Keratinocyte (primary cell): ENCODE data around the gene ZFPL1. TPM values are rescaled to one million over a fixed set of nuclear protein-coding genes. Genes with fewer than 3 reads are reported as not detected.

ENCODE experiments used
- DNase-seq: peaks from one replicate; pipeline ENCODE4 v3.0.0-alpha.2; 2011; ENCODE audit warnings: low read depth, missing footprints, low spot score
- FAIRE-seq: peaks from 2 replicates; lab custom pipeline; 2011; peaks lifted over from hg19 to GRCh38; lab: Jason Lieb, UNC
- H2AFZ ChIP-seq: 2 replicates; pipeline ENCODE4 v1.6.0; 2012; ENCODE audit warnings: low read length, control low read depth, inconsistent platforms; ENCODE audit not compliant: control insufficient read depth
- H3K27ac ChIP-seq: 2 replicates; pipeline ENCODE4 v1.5.1; 2011; ENCODE audit warnings: low read length; ENCODE audit not compliant: control insufficient read depth, insufficient read depth
- H3K27me3 ChIP-seq: 3 replicates; pipeline ENCODE4 v1.6.0; 2011; ENCODE audit warnings: low read length; ENCODE audit not compliant: control insufficient read depth, insufficient read depth; ENCODE audit errors: extremely low read depth
- H3K36me3 ChIP-seq, 2 experiments: 2 replicates in 1 of 2; 3 replicates in 1 of 2; pipeline ENCODE4 v1.5.1; 2011; ENCODE audit warnings: low read length in 2 of 2, mild to moderate bottlenecking in 1 of 2; ENCODE audit not compliant: control insufficient read depth in 2 of 2, insufficient read depth in 2 of 2; ENCODE audit errors: extremely low read depth in 1 of 2
- H3K4me1 ChIP-seq: 3 replicates; pipeline ENCODE4 v1.5.1; 2011; ENCODE audit warnings: low read length; ENCODE audit not compliant: control insufficient read depth, insufficient read depth; ENCODE audit errors: extremely low read depth
- H3K4me2 ChIP-seq: 3 replicates; pipeline ENCODE4 v1.6.0; 2011; ENCODE audit warnings: low read depth, low read length; ENCODE audit not compliant: control insufficient read depth, insufficient read depth; ENCODE audit errors: extremely low read depth
- H3K4me3 ChIP-seq, 3 experiments: fragments of 200-600 bp in 1 of 3; sonication (generic) in 1 of 3; 2 replicates in 2 of 3; 3 replicates in 1 of 3; pipeline ENCODE4 v1.5.1; 2011 to 2016; ENCODE audit warnings: low read length in 3 of 3, mild to moderate bottlenecking in 3 of 3, control low read depth in 2 of 3, inconsistent platforms in 1 of 3, low read depth in 1 of 3, mixed read lengths in 1 of 3, mixed run types in 1 of 3, moderate library complexity in 1 of 3; ENCODE audit not compliant: control insufficient read depth in 2 of 3, insufficient read depth in 2 of 3; ENCODE audit errors: extremely low read depth in 1 of 3
- H3K79me2 ChIP-seq: 2 replicates; pipeline ENCODE4 v1.6.0; 2012; ENCODE audit warnings: low read length; ENCODE audit not compliant: control insufficient read depth, insufficient read depth
- H3K9ac ChIP-seq: 3 replicates; pipeline ENCODE4 v1.6.0; 2011; ENCODE audit warnings: low read length; ENCODE audit not compliant: control insufficient read depth, insufficient read depth; ENCODE audit errors: extremely low read depth
- H3K9me1 ChIP-seq: 3 replicates; pipeline ENCODE4 v1.6.0; 2011; ENCODE audit warnings: low read length; ENCODE audit not compliant: control insufficient read depth, insufficient read depth; ENCODE audit errors: extremely low read depth
- H3K9me3 ChIP-seq: 2 replicates; pipeline ENCODE4 v1.5.1; 2012; ENCODE audit warnings: low read depth, low read length; ENCODE audit not compliant: control insufficient read depth
- H4K20me1 ChIP-seq: 3 replicates; pipeline ENCODE4 v1.6.0; 2011; ENCODE audit warnings: low read length; ENCODE audit not compliant: control insufficient read depth, insufficient read depth; ENCODE audit errors: extremely low read depth
- CTCF ChIP-seq, 3 experiments: IDR thresholded peaks in 1 of 3; conservative IDR thresholded peaks in 1 of 3; optimal IDR thresholded peaks in 1 of 3; 2 replicates in 2 of 3; 3 replicates in 1 of 3; pipeline versions ENCODE3 to v1.5.1; 2011; ENCODE audit warnings: low read length in 3 of 3, mild to moderate bottlenecking in 3 of 3, moderate library complexity in 2 of 3, control low read depth in 1 of 3, inconsistent platforms in 1 of 3; ENCODE audit not compliant: insufficient read depth in 2 of 3; ENCODE audit errors: extremely low read depth in 1 of 3
- EZH2 ChIP-seq: IDR thresholded peaks from one replicate; pipeline ENCODE4 v1.6.1; 2012; ENCODE audit warnings: inconsistent platforms, mild to moderate bottlenecking, low read length, moderate library complexity
- dilution Hi-C: fragments of 300-500 bp; cut with MboI; formaldehyde crosslinking; loops from one replicate; pipeline ENCODE4 v1.7.0; 2020; ENCODE audit warnings: low sequenced_read_pairs; ENCODE audit not compliant: extremely low pct_ligation_motif_present
- polyA plus RNA-seq, 5 experiments: library from polyadenylated mRNA; depleted of rRNA in 3 of 5; stranded (reverse) in 3 of 5; stranded (forward) in 1 of 5; unstranded in 1 of 5; fragments of >200 nt; gene quantifications; 1 replicate in 1 of 5; 2 replicates in 3 of 5; 3 replicates in 1 of 5; pipeline versions ENCODE4 v1.2.1 to v1.2.3, GENCODE V29; 2011 to 2012; ENCODE audit warnings: missing spikeins in 2 of 5, low read depth in 1 of 5, low replicate concordance in 1 of 5

The ZFPL1 gene
- polyA plus RNA-seq, 1 donor (not counting 4 experiments of a cell fraction or from before 2014, with no cell fraction given) = 15.0 TPM

GRCh38 chr11:65111744-65112545 is 27.9 kb downstream of the ZFPL1 start, which contains the start of gene TM7SF2:
TSS of gene TM7SF2 (plus strand) at chr11:65111872. CDS start at chr11:65112016, 144 bp downstream.
- dilution Hi-C loops = no loop called here
- no peaks in the 10 kb centered on the region for H4K20me1 ChIP-seq
- FAIRE-seq (no peak), DNase-seq (no peak)
- no peak within 1 kb of the TSS for H3K27ac ChIP-seq
- TF ChIP-seq EZH2 = no peak
- no peak for TF ChIP-seq CTCF (optimal IDR thresholded peaks at IDR 0.05 in 1 of 3, IDR thresholded peaks at IDR 0.05 in 1 of 3, conservative IDR thresholded peaks at IDR 0.05 in 1 of 3; ENCODE audit: extremely low read depth in 1 of 3, insufficient read depth in 2 of 3, low read length in 3 of 3)
- H3K4me3 ChIP-seq = peak within 1 kb of the TSS; percentile 46 to 81 (median 68)
- peaks cover 32% of the 10 kb centered on the region for H3K4me1 ChIP-seq
- peak within 1 kb of the TSS; percentile 67 for H3K9ac ChIP-seq
- H3K36me3 ChIP-seq = peaks cover 10 to 12% of the 10 kb centered on the region in 2 experiments
- H3K4me2 ChIP-seq = peak within 1 kb of the TSS; percentile 91
- H3K79me2 ChIP-seq = peaks cover 18% of the 10 kb centered on the region
- H3K27me3 ChIP-seq = no peaks in the 10 kb centered on the region
- H3K9me3 ChIP-seq = no peaks in the 10 kb centered on the region
- peaks cover 2% of the 10 kb centered on the region for H3K9me1 ChIP-seq
- peak within 1 kb of the TSS; percentile 6 for H2AFZ ChIP-seq

- Histone ChIP-seq H3K4me2 (peak overlapping the region; percentile 91), H3K27me3 (no peaks in the 10 kb centered on the region), H3K27ac (no peak overlapping the region), H3K4me1 (peaks cover 32% of the 10 kb centered on the region), H3K9ac (peak overlapping the region; percentile 67), H3K36me3 (peaks cover 10% of the 10 kb centered on the region in 2 experiments), H4K20me1 (no peaks in the 10 kb centered on the region), H3K9me1 (peaks cover 2% of the 10 kb centered on the region), H3K79me2 (peaks cover 18% of the 10 kb centered on the region), H3K4me3 (peak overlapping the region; percentile 46 to 81 (median 68)), H2AFZ (peak overlapping the region; percentile 6), H3K9me3 (no peaks in the 10 kb centered on the region)
- TF ChIP-seq EZH2 (no peak), CTCF (optimal IDR thresholded peaks at IDR 0.05 in 1 of 3, IDR thresholded peaks at IDR 0.05 in 1 of 3, conservative IDR thresholded peaks at IDR 0.05 in 1 of 3; ENCODE audit: extremely low read depth in 1 of 3, insufficient read depth in 2 of 3, low read length in 3 of 3) (peak; percentile 68 to 85 (median 85))
- DNase-seq (no peak), FAIRE-seq (no peak)
- dilution Hi-C loops = no loop called here
Measured at GRCh38 chr11:65112546-65113360, 28.7 kb downstream of the ZFPL1 start.
